Subcutaneous abdominal adipose tissue (tissue), 5 donors: ENCODE data around the gene RPS14.
A peak's percentile ranks its signal among the peaks of the same experiment; 100 is the strongest.
"Not testable (repeated sequence)": the region's sequence is repeated elsewhere in the genome, so short reads cannot be mapped to it uniquely, and the experiment has no call there.

Experiments used
- H3K27ac ChIP-seq: one replicate; pipeline ENCODE4 v1.7.0; 2013; ENCODE audit warnings: low read depth, mild to moderate bottlenecking, inconsistent platforms, low read length, moderate library complexity
- H3K27me3 ChIP-seq, 5 donors: one replicate each; pipeline ENCODE4 v1.7.0; 2013; ENCODE audit warnings: low read length in 5 of 5, inconsistent platforms in 1 of 5; ENCODE audit not compliant: control insufficient read depth in 5 of 5, insufficient read depth in 4 of 5
- H3K36me3 ChIP-seq, 5 donors: one replicate each; pipeline ENCODE4 v1.7.0; 2013; ENCODE audit warnings: low read length in 5 of 5; ENCODE audit not compliant: control insufficient read depth in 5 of 5, insufficient read depth in 5 of 5
- H3K4me1 ChIP-seq, 5 donors: one replicate each; pipeline ENCODE4 v1.7.0; 2013; ENCODE audit warnings: low read length in 5 of 5, mild to moderate bottlenecking in 3 of 5, moderate library complexity in 1 of 5; ENCODE audit not compliant: control insufficient read depth in 5 of 5, insufficient read depth in 5 of 5
- H3K4me3 ChIP-seq, 5 donors: one replicate each; pipeline ENCODE4 v1.7.0; 2013; ENCODE audit warnings: low read length in 5 of 5, low read depth in 1 of 5
- H3K9ac ChIP-seq, 5 donors: one replicate each; pipeline ENCODE4 v1.7.0; 2013; ENCODE audit warnings: low read length in 5 of 5, mild to moderate bottlenecking in 4 of 5, moderate library complexity in 3 of 5
- H3K9me3 ChIP-seq, 5 donors: one replicate each; pipeline ENCODE4 v1.7.0; 2013; ENCODE audit warnings: low read length in 5 of 5; ENCODE audit not compliant: control insufficient read depth in 5 of 5
- donor health status: healthy.
- donor health status: healthy.
- donor health status: healthy.
- donor health status: healthy.
- donor health status: healthy.

Gene RPS14

GRCh38 chr5:150460781-150461180 lies 11.2 kb upstream of the RPS14 start:
- H3K36me3 ChIP-seq: no peaks in the 10 kb centered on the region
- H3K4me1 ChIP-seq: peaks cover 7 to 30% (median 17%) of the 10 kb centered on the region in 5 donors
- H3K9ac ChIP-seq: no peak overlapping the region
- H3K9me3 ChIP-seq: no peaks in the 10 kb centered on the region
- no peak overlapping the region for H3K27ac ChIP-seq
- H3K4me3 ChIP-seq: no peak overlapping the region
- H3K27me3 ChIP-seq: no peaks in the 10 kb centered on the region

- no peak overlapping the region for H3K9ac ChIP-seq
- H3K36me3 ChIP-seq: no peaks in the 10 kb centered on the region
- H3K27me3 ChIP-seq: no peaks in the 10 kb centered on the region
- no peaks in the 10 kb centered on the region for H3K9me3 ChIP-seq
- H3K4me3 ChIP-seq: peak overlapping the region in 1 of 5 donors; percentile 26
- H3K27ac ChIP-seq: no peak overlapping the region
- peaks cover 0 to 13% (median 8%) of the 10 kb centered on the region in 5 donors for H3K4me1 ChIP-seq
These were observed 9.4 kb upstream of the RPS14 start for GRCh38 chr5:150458802-150459557.

DNA sequence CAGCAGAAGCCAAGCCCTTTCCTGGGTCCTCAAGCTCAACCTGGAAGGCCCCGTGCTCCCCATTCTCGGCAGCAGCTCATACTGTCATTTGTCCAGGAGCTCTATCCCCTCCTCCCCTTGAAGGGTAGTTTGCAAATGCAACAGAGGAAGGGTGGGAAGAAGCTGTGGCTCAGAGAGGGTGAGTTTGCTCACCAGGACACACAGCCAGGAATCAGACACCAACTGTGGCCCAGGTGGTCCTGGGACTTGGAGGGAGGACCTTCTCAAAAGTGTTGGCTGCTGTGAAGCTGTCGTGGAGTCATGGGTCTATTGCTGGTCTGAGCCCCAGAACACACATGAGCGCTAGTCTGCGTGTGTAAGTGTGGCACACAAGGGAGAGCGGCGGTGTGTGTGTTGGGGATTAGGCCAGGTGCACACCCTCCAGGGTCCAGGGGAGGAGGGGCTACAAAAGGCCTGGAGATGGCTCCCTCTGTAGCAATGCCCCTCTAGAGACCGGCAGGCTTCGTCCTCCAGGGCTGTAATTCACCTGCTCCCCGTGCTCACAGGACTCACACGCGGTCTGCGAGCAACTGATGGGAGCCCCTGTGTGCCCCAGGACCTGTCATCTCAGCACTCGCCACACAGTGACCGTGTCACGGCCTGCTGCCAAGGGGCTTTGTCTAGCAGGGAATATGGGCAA lies 8.2 kb upstream of the RPS14 start:
- no peaks in the 10 kb centered on the region for H3K27me3 ChIP-seq
- peaks cover 0 to 13% (median 8%) of the 10 kb centered on the region in 5 donors for H3K4me1 ChIP-seq
- H3K9ac ChIP-seq: no peak overlapping the region
- H3K9me3 ChIP-seq: no peaks in the 10 kb centered on the region
- no peak overlapping the region for H3K4me3 ChIP-seq
- no peak overlapping the region for H3K27ac ChIP-seq
- H3K36me3 ChIP-seq: no peaks in the 10 kb centered on the region

GRCh38 chr5:150457121-150457520 lies 7.6 kb upstream of the RPS14 start:
- H3K4me1 ChIP-seq: peaks cover 0 to 13% (median 8%) of the 10 kb centered on the region in 5 donors
- no peaks in the 10 kb centered on the region for H3K27me3 ChIP-seq
- H3K27ac ChIP-seq: no peak overlapping the region
- H3K9ac ChIP-seq: no peak overlapping the region
- H3K9me3 ChIP-seq: no peaks in the 10 kb centered on the region
- H3K4me3 ChIP-seq: no peak overlapping the region
- no peaks in the 10 kb centered on the region for H3K36me3 ChIP-seq

DNA sequence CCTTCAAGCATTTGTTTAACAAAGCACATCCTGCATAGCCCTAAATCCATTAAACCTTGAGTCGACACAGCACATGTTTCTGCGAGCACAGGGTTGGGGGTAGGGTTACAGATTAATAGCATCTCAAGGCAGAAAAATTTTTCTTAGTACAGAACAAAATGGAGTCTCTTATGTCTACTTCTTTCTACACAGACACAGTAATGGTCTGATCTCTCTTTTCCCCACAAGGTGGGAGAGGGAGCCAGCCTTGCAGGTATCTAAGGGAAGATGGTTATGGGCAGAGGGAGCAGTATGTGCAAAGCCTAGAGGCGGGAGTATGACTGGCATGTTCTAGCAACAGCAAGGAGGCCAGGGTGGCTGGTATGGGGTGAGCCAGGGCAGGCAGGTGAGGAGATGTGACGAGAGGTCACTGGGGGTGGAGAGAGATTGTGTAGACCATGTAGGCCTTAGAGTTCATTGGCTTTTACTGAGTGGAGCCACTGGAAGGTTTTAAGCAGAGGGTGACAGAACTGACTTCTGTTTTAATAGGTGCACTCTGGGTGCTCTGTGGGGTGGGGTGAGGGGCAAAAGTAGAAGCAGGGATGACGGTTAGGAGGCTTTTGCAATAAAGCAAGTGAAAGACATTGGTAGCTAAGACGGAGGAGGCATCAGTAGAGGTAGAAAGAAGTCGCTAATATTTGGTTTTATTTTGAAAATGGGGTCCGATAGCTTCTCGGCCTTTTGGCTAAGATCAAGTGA lies 5.1 kb upstream of the RPS14 start:
- no peaks in the 10 kb centered on the region for H3K9me3 ChIP-seq
- H3K36me3 ChIP-seq: no peaks in the 10 kb centered on the region
- peaks cover 0 to 12% (median 6%) of the 10 kb centered on the region in 5 donors for H3K4me1 ChIP-seq
- H3K4me3 ChIP-seq: no peak overlapping the region
- no peak overlapping the region for H3K27ac ChIP-seq
- no peak overlapping the region for H3K9ac ChIP-seq
- H3K27me3 ChIP-seq: no peaks in the 10 kb centered on the region

- H3K4me3 ChIP-seq: not testable (repeated sequence)
These were observed 4.5 kb upstream of the RPS14 start for GRCh38 chr5:150454027-150454426.

GRCh38 chr5:150452914-150453313 lies 3.4 kb upstream of the RPS14 start:
- Histone ChIP-seq H3K27me3 (no peaks in the 10 kb centered on the region), H3K36me3 (no peaks in the 10 kb centered on the region), H3K4me3 (no peak overlapping the region), H3K27ac (no peak overlapping the region), H3K4me1 (peaks cover 5 to 15% (median 11%) of the 10 kb centered on the region in 5 donors), H3K9me3 (no peaks in the 10 kb centered on the region), H3K9ac (no peak overlapping the region)

More at GRCh38 chr5:150454027-150454426, 4.5 kb upstream of the RPS14 start:
- not testable (repeated sequence) for H3K9me3 ChIP-seq, H3K27ac ChIP-seq, H3K27me3 ChIP-seq, H3K4me1 ChIP-seq, H3K36me3 ChIP-seq, H3K9ac ChIP-seq

- Histone ChIP-seq H3K9me3 (no peaks in the 10 kb centered on the region), H3K36me3 (peaks cover 0 to 13% (median 11%) of the 10 kb centered on the region in 5 donors), H3K27ac (no peak overlapping the region), H3K27me3 (no peaks in the 10 kb centered on the region), H3K4me3 (no peak overlapping the region), H3K4me1 (peaks cover 5 to 20% (median 15%) of the 10 kb centered on the region in 5 donors), H3K9ac (no peak overlapping the region)
These were observed 2.1 kb upstream of the RPS14 start for GRCh38 chr5:150451594-150451993.

DNA sequence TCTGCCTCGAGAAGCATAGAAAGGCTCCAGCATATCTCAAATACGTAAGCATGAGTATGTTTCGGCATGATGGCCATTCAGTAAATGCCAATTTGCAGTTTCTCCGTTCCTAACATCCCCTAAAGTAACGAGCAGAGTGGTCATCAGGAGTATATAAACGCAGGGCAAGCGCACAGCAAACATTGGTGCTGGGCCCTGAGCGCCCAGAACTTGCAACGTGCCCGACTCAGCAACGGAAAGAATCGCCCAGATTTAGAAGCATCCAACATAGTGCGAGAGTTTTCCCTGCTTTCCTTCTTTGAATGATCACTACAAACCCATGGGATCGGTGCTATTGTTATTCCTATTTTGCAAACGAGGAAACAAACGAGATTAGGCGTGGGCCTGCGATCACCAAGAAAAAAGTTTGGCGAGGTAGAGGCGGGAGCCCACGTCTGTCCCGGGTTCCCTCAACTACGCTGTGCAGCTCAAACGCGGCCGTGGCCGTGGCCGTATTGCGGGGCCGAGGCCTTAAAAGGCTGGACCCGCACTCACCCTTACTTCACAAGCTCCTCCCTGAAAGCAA lies 505 bp downstream of the RPS14 start:
- H3K27ac ChIP-seq: peak overlapping the region; percentile 97
- peaks cover 6 to 39% (median 37%) of the 10 kb centered on the region in 5 donors for H3K36me3 ChIP-seq
- peaks cover 5 to 19% (median 15%) of the 10 kb centered on the region in 5 donors for H3K4me1 ChIP-seq
- H3K9me3 ChIP-seq: no peaks in the 10 kb centered on the region
- peak overlapping the region; percentile 82 to 98 (median 93) for H3K9ac ChIP-seq
- H3K27me3 ChIP-seq: no peaks in the 10 kb centered on the region
- H3K4me3 ChIP-seq: peak overlapping the region; percentile 89 to 98 (median 96)
